HepG2 (cell line): Measurements from ENCODE around the gene TSPAN18. TPM values are rescaled to one million over a fixed set of nuclear protein-coding genes. Genes with fewer than 3 reads are reported as not detected.

ENCODE experiments used
- ATAC-seq: fragments of 200-7000 bp; cut with Tn5 transposase; 3 replicates; pipeline ENCODE4 v1.9.1; 2020; ENCODE audit warnings: mild to moderate bottlenecking, moderate library complexity
- BruUV-seq: library from RNA; stranded (reverse); fragments of 400-500 nt; replicated peaks from 2 replicates; lab custom pipeline; 2021; lab: Mats Ljungman, UMichigan
- CTCF ChIA-PET: fragments of 300-600 bp; formaldehyde crosslinking; extraction: SDS; loops from one replicate; lab custom pipeline; 2021; ENCODE audit warnings: low total read pairs, inconsistent platforms, low intra/inter-chr PET ratio; lab: Yijun Ruan, JAX
- POLR2A ChIA-PET: fragments of 350-600 bp; sonication (Branson Sonifier 250); formaldehyde crosslinking; loops from one replicate; lab custom pipeline; 2020; ENCODE audit warnings: antibody characterized with exemption, inconsistent platforms; lab: Yijun Ruan, JAX
- DNase-seq: peaks from one replicate; pipeline ENCODE4 v3.0.0-alpha.2; 2015; ENCODE audit warnings: low spot score
- FAIRE-seq: peaks from 3 replicates; lab custom pipeline; 2011; peaks lifted over from hg19 to GRCh38; lab: Jason Lieb, UNC
- H2AFZ ChIP-seq: one replicate; pipeline ENCODE4 v1.6.1; 2011; ENCODE audit warnings: low read length, inconsistent platforms
- H3K27ac ChIP-seq: fragments of 300-600 bp; 3 replicates; pipeline ENCODE4 v1.8.0; 2011; ENCODE audit warnings: mixed run types, mild to moderate bottlenecking, mixed read lengths, low read length, inconsistent platforms; ENCODE audit not compliant: insufficient read depth; ENCODE audit errors: extremely low read length
- H3K27me3 ChIP-seq, 2 experiments: fragments of 200-600 bp in 1 of 2; 2 replicates in 1 of 2; 3 replicates in 1 of 2; pipeline versions ENCODE4 v1.6.0 to v1.8.0; 2011; ENCODE audit warnings: low read length in 2 of 2, mild to moderate bottlenecking in 2 of 2, moderate library complexity in 2 of 2, inconsistent platforms in 1 of 2; ENCODE audit not compliant: insufficient read depth in 2 of 2, control insufficient read depth in 1 of 2
- H3K36me3 ChIP-seq, 2 experiments: fragments of 200-600 bp in 1 of 2; replicated peaks in 1 of 2; 2 replicates in 1 of 2; 3 replicates in 1 of 2; pipeline versions ENCODE4 v1.5.1 to v1.8.0; 2011; ENCODE audit warnings: low read length in 2 of 2, inconsistent platforms in 1 of 2; ENCODE audit not compliant: insufficient read depth in 2 of 2, control insufficient read depth in 1 of 2
- H3K4me1 ChIP-seq: 2 replicates; pipeline ENCODE4 v1.5.1; 2012; ENCODE audit warnings: low read length, inconsistent platforms; ENCODE audit not compliant: insufficient read depth
- H3K4me2 ChIP-seq: 2 replicates; pipeline ENCODE4 v1.6.0; 2011; ENCODE audit warnings: low read depth, low read length, inconsistent platforms
- H3K4me3 ChIP-seq, 3 experiments: fragments of 200-600 bp in 1 of 3; sonication (generic), shearing (Covaris generic) in 1 of 3; replicated peaks in 1 of 3; 2 replicates each; pipeline ENCODE4 v1.5.1; 2011 to 2016; ENCODE audit warnings: low read length in 3 of 3, inconsistent platforms in 2 of 3, low read depth in 2 of 3, mild to moderate bottlenecking in 2 of 3, control low read depth in 1 of 3, mixed read lengths in 1 of 3; ENCODE audit not compliant: insufficient read depth in 1 of 3
- H3K79me2 ChIP-seq: one replicate; pipeline ENCODE4 v1.6.1; 2011; ENCODE audit warnings: low read length, inconsistent platforms; ENCODE audit not compliant: insufficient read depth
- H3K9ac ChIP-seq: 2 replicates; pipeline ENCODE4 v1.6.0; 2011; ENCODE audit warnings: mild to moderate bottlenecking, low read depth, low read length, inconsistent platforms; ENCODE audit not compliant: insufficient read depth
- H3K9me3 ChIP-seq: 2 replicates; pipeline ENCODE4 v1.5.1; 2012; ENCODE audit warnings: mild to moderate bottlenecking, low read length
- H4K20me1 ChIP-seq: 2 replicates; pipeline ENCODE4 v1.6.0; 2011; ENCODE audit warnings: inconsistent platforms, mild to moderate bottlenecking, low read length, moderate library complexity; ENCODE audit not compliant: insufficient read depth
- DNMT3B ChIP-seq: conservative IDR thresholded peaks from 2 replicates; pipeline ENCODE4 v1.6.1; 2016; ENCODE audit warnings: missing biosample characterization, control low read depth
- HMG20A ChIP-seq: IDR thresholded peaks from 2 replicates; pipeline ENCODE4 v1.6.1; 2016; ENCODE audit warnings: borderline replicate concordance
- HNF4A ChIP-seq: sonication (generic); formaldehyde crosslinking; IDR thresholded peaks from 2 replicates; pipeline ENCODE4 v1.4.0; 2020; ENCODE audit warnings: missing genetic modification reagents
- REPIN1 ChIP-seq: sonication (generic); formaldehyde crosslinking; IDR thresholded peaks from 2 replicates; pipeline ENCODE4 v1.8.0; 2022; ENCODE audit warnings: missing genetic modification reagents, low read depth, mild to moderate bottlenecking, borderline replicate concordance
- SIX1 ChIP-seq: sonication (generic); formaldehyde crosslinking; IDR thresholded peaks from 2 replicates; pipeline ENCODE4 v1.4.0; 2020; ENCODE audit warnings: missing genetic modification reagents, borderline replicate concordance
- SMYD3 ChIP-seq: sonication (generic); formaldehyde crosslinking; IDR thresholded peaks from 2 replicates; pipeline ENCODE4 v1.8.1; 2023; ENCODE audit warnings: mild to moderate bottlenecking, missing genetic modification reagents
- SRY ChIP-seq: sonication (generic); formaldehyde crosslinking; IDR thresholded peaks from 2 replicates; pipeline ENCODE4 v1.8.0; 2022; ENCODE audit warnings: mild to moderate bottlenecking, missing genetic modification reagents
- SSRP1 ChIP-seq: IDR thresholded peaks from 2 replicates; pipeline ENCODE4 v1.6.1; 2016; ENCODE audit warnings: control low read depth
- ZEB1 ChIP-seq: IDR thresholded peaks from 2 replicates; pipeline ENCODE4 v1.6.1; 2012; ENCODE audit warnings: mild to moderate bottlenecking, low read depth, inconsistent platforms; ENCODE audit not compliant: insufficient replicate concordance
- ZNF124 ChIP-seq: sonication (generic); formaldehyde crosslinking; IDR thresholded peaks from 2 replicates; pipeline ENCODE4 v1.4.0; 2020; ENCODE audit warnings: missing genetic modification reagents
- ZNF24 ChIP-seq: fragments of 450-650 bp; IDR thresholded peaks from 2 replicates; pipeline ENCODE4 v1.6.1; 2017; ENCODE audit warnings: antibody characterized with exemption, mild to moderate bottlenecking
- ZNF282 ChIP-seq: fragments of 450-650 bp; IDR thresholded peaks from 2 replicates; pipeline ENCODE4 v1.6.1; 2018; ENCODE audit not compliant: partially characterized antibody
- ZNF709 ChIP-seq: sonication (generic); formaldehyde crosslinking; IDR thresholded peaks from 2 replicates; pipeline ENCODE4 v1.5.0; 2020; ENCODE audit warnings: mild to moderate bottlenecking, missing genetic modification reagents
- WGBS: methylation state at CpG from one replicate; pipeline ENCODE4 v1.1.6; 2017; ENCODE audit warnings: low lambda C conversion rate; 5-methylcytosine and 5-hydroxymethylcytosine counted together
- in situ Hi-C: cut with HindIII; loops from 2 replicates; pipeline ENCODE4 v1.10.0; 2017; ENCODE audit warnings: low pct_unique_long_range_greater_than_20kb; ENCODE audit not compliant: extremely low pct_ligation_motif_present
- intact Hi-C: fragments of 100-400 bp; cut with micrococcal nuclease; formaldehyde crosslinking; loops from one replicate; pipeline ENCODE4 v1.10.0; 2022; ENCODE audit not compliant: unreplicated experiment
- polyA plus RNA-seq, 8 experiments: library from polyadenylated mRNA; depleted of rRNA in 3 of 8; stranded (reverse) in 7 of 8; unstranded in 1 of 8; fragments of >200 nt; fragmentation: Illumina TruSeq in 4 of 8; extraction: Trizol in 4 of 8; gene quantifications; 2 replicates each; pipeline versions ENCODE4 v1.2.1 to v1.2.3, GENCODE V29; 2011 to 2016; ENCODE audit warnings: low read depth in 4 of 8, missing spikeins in 1 of 8, mixed read lengths in 1 of 8; ENCODE audit not compliant: insufficient read depth in 1 of 8
- total RNA-seq, 5 experiments: library from RNA; depleted of rRNA; stranded (reverse); fragments of >200 nt; fragmentation: Illumina TruSeq; extraction: Trizol; gene quantifications; 2 replicates each; pipeline ENCODE4 v1.2.3, GENCODE V29; 2016; ENCODE audit warnings: low read depth in 1 of 5
- TF ChIP-seq, protein P1 (sequence below): sonication (generic); formaldehyde crosslinking; IDR thresholded peaks from 2 replicates; pipeline ENCODE4 v1.5.1; 2020; ENCODE audit warnings: missing genetic modification reagents, mild to moderate bottlenecking, borderline replicate concordance

TSPAN18 gene
- total and polyA plus RNA-seq, 2 of the 13 experiments (the other 11 are each of a cell fraction or from before 2014, with no cell fraction given), result not detected

DNA sequence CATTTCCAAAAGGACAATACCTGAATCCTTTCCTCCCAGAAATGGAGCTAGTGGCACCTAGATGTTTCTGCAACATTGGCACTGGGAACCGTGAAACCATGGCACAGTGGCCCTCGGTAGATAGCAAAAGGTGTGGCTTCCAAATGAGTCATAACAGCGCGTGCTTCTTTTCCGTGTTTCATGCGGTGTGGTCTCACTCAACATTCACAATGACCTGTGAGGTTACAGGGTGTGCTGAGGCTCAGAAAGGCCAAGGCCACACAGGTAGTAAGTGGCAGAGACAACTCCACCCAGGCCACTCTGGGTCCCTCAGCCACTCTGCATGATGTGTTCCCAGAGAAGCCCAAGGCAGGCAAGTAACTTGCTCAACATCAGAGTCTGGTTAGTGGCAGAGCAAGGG is 156.5 kb downstream of the TSPAN18 start (continued):
- no peak for TF ChIP-seq ZEB1
- no peak for TF ChIP-seq SSRP1 (CRISPR knock-in tag)
- TF ChIP-seq SIX1, result no peak

GRCh38 chr11:44884056-44884455 is 157.3 kb downstream of the TSPAN18 start:
- ATAC-seq, result peak; percentile 38
- ChIA-PET CTCF (no interaction called here), POLR2A (no interaction called here)
- no peaks in the 10 kb centered on the region for H3K9me3 ChIP-seq
- H3K4me1 ChIP-seq, result no peaks in the 10 kb centered on the region
- H3K79me2 ChIP-seq, result no peaks in the 10 kb centered on the region
- H3K9ac ChIP-seq, result no peak overlapping the region
- peak; percentile 28; the same call in 1 of the 2 replicates for TF ChIP-seq HNF4A (CRISPR knock-in tag)
- TF ChIP-seq ZNF124 (CRISPR knock-in tag), result no peak
- H3K4me2 ChIP-seq, result no peak overlapping the region
- BruUV-seq, result no TSS peak
- peaks cover 4 to 6% of the 10 kb centered on the region in 2 experiments; a peak in 2 of 5 replicates for H3K27me3 ChIP-seq
- no peaks in the 10 kb centered on the region for H4K20me1 ChIP-seq
- WGBS, result 48% methylated on average over 3 of the region's 6 CpGs
- no peak for DNase-seq
- in situ Hi-C loops (loop anchor here (25.0 kb wide), 1 partner anchor 572 kb away; the partner anchor contains the start of gene ALX4), intact Hi-C loops (no loop called here)
- no peak overlapping the region for H3K27ac ChIP-seq
- H2AFZ ChIP-seq, result no peak overlapping the region
- no peaks in the 10 kb centered on the region for H3K36me3 ChIP-seq
- no peak overlapping the region for H3K4me3 ChIP-seq
- no peak for FAIRE-seq

- Histone ChIP-seq H2AFZ (no peak overlapping the region), H3K9me3 (no peaks in the 10 kb centered on the region), H3K4me3 (no peak overlapping the region), H4K20me1 (no peaks in the 10 kb centered on the region), H3K4me2 (no peak overlapping the region), H3K9ac (no peak overlapping the region), H3K27ac (no peak overlapping the region), H3K36me3 (no peaks in the 10 kb centered on the region), H3K27me3 (peaks cover 3 to 4% of the 10 kb centered on the region in 2 experiments; a peak in 1 of 5 replicates), H3K4me1 (no peaks in the 10 kb centered on the region), H3K79me2 (no peaks in the 10 kb centered on the region)
- WGBS, result 53% methylated on average over 12 of the region's 12 CpGs
- in situ Hi-C loops (loop anchor here (25.0 kb wide), 1 partner anchor 573 kb away; the partner anchor contains the start of gene ALX4), intact Hi-C loops (no loop called here)
- DNase-seq, result no peak
- CTCF ChIA-PET, result no interaction called here
- no TSS peak for BruUV-seq
- no peak for FAIRE-seq
- TF ChIP-seq SMYD3 (CRISPR knock-in tag) (no peak), REPIN1 (no peak), DNMT3B (CRISPR knock-in tag) (no peak), ZNF282 (no peak), ZNF709 (CRISPR knock-in tag) (no peak), HMG20A (no peak), SRY (CRISPR knock-in tag) (no peak), ZNF24 (no peak)
- TF ChIP-seq, protein P1, sequence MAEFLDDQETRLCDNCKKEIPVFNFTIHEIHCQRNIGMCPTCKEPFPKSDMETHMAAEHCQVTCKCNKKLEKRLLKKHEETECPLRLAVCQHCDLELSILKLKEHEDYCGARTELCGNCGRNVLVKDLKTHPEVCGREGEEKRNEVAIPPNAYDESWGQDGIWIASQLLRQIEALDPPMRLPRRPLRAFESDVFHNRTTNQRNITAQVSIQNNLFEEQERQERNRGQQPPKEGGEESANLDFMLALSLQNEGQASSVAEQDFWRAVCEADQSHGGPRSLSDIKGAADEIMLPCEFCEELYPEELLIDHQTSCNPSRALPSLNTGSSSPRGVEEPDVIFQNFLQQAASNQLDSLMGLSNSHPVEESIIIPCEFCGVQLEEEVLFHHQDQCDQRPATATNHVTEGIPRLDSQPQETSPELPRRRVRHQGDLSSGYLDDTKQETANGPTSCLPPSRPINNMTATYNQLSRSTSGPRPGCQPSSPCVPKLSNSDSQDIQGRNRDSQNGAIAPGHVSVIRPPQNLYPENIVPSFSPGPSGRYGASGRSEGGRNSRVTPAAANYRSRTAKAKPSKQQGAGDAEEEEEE (CRISPR knock-in tag), result no peak
- ATAC-seq, result no peak
- POLR2A ChIA-PET, result no interaction called here
Observed at GRCh38 chr11:44885065-44885810, 158.5 kb downstream of the TSPAN18 start.
